Esophagus squamous epithelium (tissue), 5 donors: ENCODE measurements around the gene HES6. TPM values are rescaled to one million over a fixed set of nuclear protein-coding genes. Genes with fewer than 3 reads are reported as not detected.

Experiments used
- DNase-seq: peaks from one replicate; lab custom pipeline; 2025; lab: John Stamatoyannopoulos, UW
- H3K27ac ChIP-seq, 4 donors: fragments of 200-600 bp; sonication (generic); one replicate each; pipeline ENCODE4 v1.5.1; 2016 to 2019; ENCODE audit warnings: mild to moderate bottlenecking in 1 of 4
- H3K27me3 ChIP-seq, 4 donors: fragments of 200-600 bp; sonication (generic); 1 replicate in 3 of 4; 2 replicates in 1 of 4; pipeline versions ENCODE4 v1.5.1 to v1.6.0; 2017 to 2021; ENCODE audit warnings: antibody characterized with exemption in 1 of 4
- H3K36me3 ChIP-seq, 3 donors: fragments of 200-600 bp; sonication (generic); one replicate each; pipeline ENCODE4 v1.5.1; 2016 to 2019
- H3K4me1 ChIP-seq, 3 donors: fragments of 200-600 bp; sonication (generic); one replicate each; pipeline ENCODE4 v1.5.1; 2017 to 2019
- H3K4me3 ChIP-seq, 4 donors: fragments of 200-600 bp; sonication (generic); 1 replicate in 3 of 4; 2 replicates in 1 of 4; pipeline ENCODE4 v1.5.1; 2016 to 2019; ENCODE audit warnings: mild to moderate bottlenecking in 2 of 4, moderate library complexity in 1 of 4
- H3K9me3 ChIP-seq, 3 donors: fragments of 200-600 bp; sonication (generic); one replicate each; pipeline ENCODE4 v1.5.1; 2016 to 2019
- POLR2A ChIP-seq, 4 donors: fragments of 450-650 bp; IDR thresholded peaks; one replicate each; pipeline ENCODE4 v1.6.1; 2017; ENCODE audit warnings: antibody characterized with exemption in 4 of 4, mild to moderate bottlenecking in 4 of 4, moderate library complexity in 3 of 4
- WGBS, 2 donors: methylation state at CpG; one replicate each; pipeline ENCODE4 v1.1.5; 2018; 5-methylcytosine and 5-hydroxymethylcytosine counted together
- intact Hi-C: fragments of 100-400 bp; cut with DNase I; formaldehyde crosslinking; loops from one replicate; pipeline ENCODE4 v1.15.0; 2022
- total RNA-seq, 4 donors: library from RNA; depleted of rRNA; stranded (reverse); fragments of >200 nt; gene quantifications; one replicate each; pipeline ENCODE4 v1.1.0, GENCODE V29; 2016
- TF ChIP-seq, protein P1 (sequence below), 6 experiments: fragments of 450-650 bp in 4 of 6; fragments of 200-600 bp in 2 of 6; sonication (generic) in 2 of 6; IDR thresholded peaks; one replicate each; pipeline ENCODE4 v1.5.1; 2016 to 2019; ENCODE audit warnings: antibody characterized with exemption in 6 of 6, mild to moderate bottlenecking in 4 of 6, moderate library complexity in 4 of 6
- donor health status: DM: yes; HTN: yes; CAD: no.

Gene HES6
- total RNA-seq, 4 donors from 2014 or later: 3.1 to 5.1 (median 4.2) TPM

DNA sequence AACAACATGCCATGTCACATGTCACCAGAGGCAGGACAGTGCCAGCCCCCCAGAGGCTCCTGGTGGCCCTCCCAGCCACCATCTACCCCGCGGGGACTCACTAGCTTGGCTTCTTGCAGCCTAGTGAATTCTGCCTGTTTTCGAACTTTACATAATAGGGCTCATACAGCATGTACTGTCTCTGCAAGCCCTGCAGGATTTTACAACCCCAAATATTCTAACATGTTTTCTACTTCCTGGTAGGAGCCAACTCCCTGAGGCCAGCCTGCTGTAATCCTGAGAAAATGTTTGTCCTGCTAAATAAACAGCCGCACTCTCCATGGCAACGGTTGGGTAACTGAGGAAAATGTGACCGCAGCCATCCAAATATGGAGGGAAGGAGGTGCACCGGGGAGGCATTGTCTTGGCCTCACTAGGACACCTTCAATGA, 45.8 kb upstream of the HES6 start:
- intact Hi-C loops: no loop called here
- peak in 1 of 4 donors; percentile 38 for TF ChIP-seq POLR2A (IDR thresholded peaks at IDR 0.05)
- TF ChIP-seq, protein P1, sequence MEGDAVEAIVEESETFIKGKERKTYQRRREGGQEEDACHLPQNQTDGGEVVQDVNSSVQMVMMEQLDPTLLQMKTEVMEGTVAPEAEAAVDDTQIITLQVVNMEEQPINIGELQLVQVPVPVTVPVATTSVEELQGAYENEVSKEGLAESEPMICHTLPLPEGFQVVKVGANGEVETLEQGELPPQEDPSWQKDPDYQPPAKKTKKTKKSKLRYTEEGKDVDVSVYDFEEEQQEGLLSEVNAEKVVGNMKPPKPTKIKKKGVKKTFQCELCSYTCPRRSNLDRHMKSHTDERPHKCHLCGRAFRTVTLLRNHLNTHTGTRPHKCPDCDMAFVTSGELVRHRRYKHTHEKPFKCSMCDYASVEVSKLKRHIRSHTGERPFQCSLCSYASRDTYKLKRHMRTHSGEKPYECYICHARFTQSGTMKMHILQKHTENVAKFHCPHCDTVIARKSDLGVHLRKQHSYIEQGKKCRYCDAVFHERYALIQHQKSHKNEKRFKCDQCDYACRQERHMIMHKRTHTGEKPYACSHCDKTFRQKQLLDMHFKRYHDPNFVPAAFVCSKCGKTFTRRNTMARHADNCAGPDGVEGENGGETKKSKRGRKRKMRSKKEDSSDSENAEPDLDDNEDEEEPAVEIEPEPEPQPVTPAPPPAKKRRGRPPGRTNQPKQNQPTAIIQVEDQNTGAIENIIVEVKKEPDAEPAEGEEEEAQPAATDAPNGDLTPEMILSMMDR (IDR thresholded peaks at IDR 0.05): peak in 2 of 6 experiments; percentile 21 to 23
- H3K27me3 ChIP-seq: no peaks in the 10 kb centered on the region
- peak overlapping the region; percentile 94 to 99 (median 98) for H3K27ac ChIP-seq
- peaks cover 43 to 86% (median 54%) of the 10 kb centered on the region in 3 donors for H3K4me1 ChIP-seq
- 26 to 38% methylated on average over 7 of the region's 7 CpGs for WGBS, 2 donors
- peak overlapping the region in 3 of 4 donors; percentile 84 to 97 (median 87) for H3K4me3 ChIP-seq
- peaks cover 0 to 4% (median 0%) of the 10 kb centered on the region in 3 donors for H3K36me3 ChIP-seq
- H3K9me3 ChIP-seq: no peaks in the 10 kb centered on the region
- peak; percentile 20 for DNase-seq

DNA sequence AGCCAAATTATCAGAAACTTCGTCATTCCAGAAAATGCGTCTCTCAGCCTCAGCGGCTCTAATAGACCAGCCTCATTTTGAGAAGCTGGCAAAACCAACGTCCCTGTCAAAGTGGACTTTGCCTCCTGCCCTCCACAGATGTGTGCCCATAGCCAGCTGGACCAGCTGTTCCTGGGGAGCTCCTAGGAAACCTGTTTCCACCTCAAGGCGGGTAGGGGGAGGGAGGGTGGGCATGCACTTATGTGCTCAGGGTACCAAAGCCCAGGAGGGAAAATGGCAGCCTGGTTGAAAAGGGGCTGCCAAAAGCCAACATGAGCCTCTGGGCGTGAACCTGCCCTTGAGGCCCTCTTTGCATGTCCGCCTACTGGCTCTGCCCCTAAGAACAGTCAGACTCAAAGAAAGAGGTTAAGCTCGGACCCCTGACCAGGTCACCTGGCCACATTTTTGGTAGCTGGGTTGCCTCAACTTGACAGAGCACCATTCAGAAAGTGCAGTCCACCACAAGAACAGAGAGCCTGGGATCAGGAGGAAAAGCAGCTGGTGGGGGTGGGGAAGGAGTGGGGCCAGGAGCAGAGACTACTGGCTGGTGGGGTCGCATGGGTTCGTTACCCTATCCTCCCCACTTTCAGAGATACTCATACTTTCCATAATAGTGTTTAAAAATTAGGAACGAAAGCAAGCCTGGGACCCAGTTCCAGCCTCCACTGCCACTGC, 45.1 kb upstream of the HES6 start:
- Histone ChIP-seq H3K27me3 (no peaks in the 10 kb centered on the region), H3K27ac (peak overlapping the region; percentile 94 to 99 (median 98)), H3K4me3 (peak overlapping the region in 2 of 4 donors; percentile 15 to 97), H3K4me1 (peaks cover 43 to 84% (median 52%) of the 10 kb centered on the region in 3 donors), H3K9me3 (no peaks in the 10 kb centered on the region), H3K36me3 (peaks cover 0 to 4% (median 0%) of the 10 kb centered on the region in 3 donors)
- 59% methylated on average over 7 to 10 of the region's 11 CpGs for WGBS, 2 donors
- no peak for DNase-seq
- TF ChIP-seq, protein P1 (IDR thresholded peaks at IDR 0.05): no peak
- no peak for TF ChIP-seq POLR2A (IDR thresholded peaks at IDR 0.05)
- intact Hi-C loops: no loop called here

DNA sequence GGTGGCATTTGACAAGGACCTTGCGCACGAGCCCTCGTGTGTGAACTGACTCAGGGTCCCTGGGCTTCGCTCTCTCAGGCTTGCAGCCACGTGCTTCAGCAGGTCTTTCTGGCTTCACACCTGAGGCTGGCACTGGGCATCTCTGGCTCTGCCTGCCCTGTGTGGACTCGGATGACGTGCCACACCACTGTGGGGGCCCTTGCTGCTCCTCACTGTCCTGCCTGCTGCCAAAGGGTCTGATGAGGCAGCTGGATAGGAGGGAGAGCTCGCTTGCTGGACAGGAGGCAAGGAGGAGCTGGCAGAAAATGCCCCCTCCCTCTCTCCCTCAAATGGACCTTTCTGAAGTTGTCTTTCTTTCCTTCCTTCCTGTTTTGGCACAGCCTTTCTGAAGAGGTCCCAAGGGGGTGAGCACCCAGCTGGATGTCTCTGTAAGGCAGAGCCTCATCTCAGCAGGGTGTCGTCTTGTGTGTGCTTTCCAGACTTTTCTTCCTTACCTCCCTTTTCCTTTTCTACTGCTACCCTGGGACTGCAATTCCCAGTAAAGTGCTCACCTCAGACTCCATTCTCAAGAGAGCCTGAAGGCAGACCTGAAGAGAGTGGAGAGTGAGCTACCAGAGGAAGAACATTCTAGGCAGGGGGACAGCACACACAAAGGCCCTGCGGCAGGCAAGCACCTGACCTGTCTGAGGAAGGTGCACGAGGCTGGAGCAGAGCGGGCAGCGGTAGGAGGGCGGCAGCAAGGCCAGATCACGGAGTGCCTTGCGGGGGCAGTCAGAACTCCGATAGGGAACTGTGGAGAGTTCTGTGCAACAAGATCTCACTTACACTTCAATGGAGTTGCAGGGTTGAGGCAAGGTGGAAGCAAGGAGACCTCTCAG, 43.3 kb upstream of the HES6 start:
- H3K27me3 ChIP-seq: no peaks in the 10 kb centered on the region
- WGBS, 2 donors: 82 to 89% methylated on average over 12 to 15 of the region's 17 CpGs
- H3K27ac ChIP-seq: peak overlapping the region in 2 of 4 donors; percentile 45 to 94
- H3K9me3 ChIP-seq: no peaks in the 10 kb centered on the region
- intact Hi-C loops: no loop called here
- no peak overlapping the region for H3K4me3 ChIP-seq
- no peak for DNase-seq
- TF ChIP-seq POLR2A (IDR thresholded peaks at IDR 0.05): no peak
- TF ChIP-seq, protein P1 (IDR thresholded peaks at IDR 0.05): no peak
- peaks cover 0 to 11% (median 0%) of the 10 kb centered on the region in 3 donors for H3K36me3 ChIP-seq
- H3K4me1 ChIP-seq: peaks cover 35 to 88% (median 43%) of the 10 kb centered on the region in 3 donors

DNA sequence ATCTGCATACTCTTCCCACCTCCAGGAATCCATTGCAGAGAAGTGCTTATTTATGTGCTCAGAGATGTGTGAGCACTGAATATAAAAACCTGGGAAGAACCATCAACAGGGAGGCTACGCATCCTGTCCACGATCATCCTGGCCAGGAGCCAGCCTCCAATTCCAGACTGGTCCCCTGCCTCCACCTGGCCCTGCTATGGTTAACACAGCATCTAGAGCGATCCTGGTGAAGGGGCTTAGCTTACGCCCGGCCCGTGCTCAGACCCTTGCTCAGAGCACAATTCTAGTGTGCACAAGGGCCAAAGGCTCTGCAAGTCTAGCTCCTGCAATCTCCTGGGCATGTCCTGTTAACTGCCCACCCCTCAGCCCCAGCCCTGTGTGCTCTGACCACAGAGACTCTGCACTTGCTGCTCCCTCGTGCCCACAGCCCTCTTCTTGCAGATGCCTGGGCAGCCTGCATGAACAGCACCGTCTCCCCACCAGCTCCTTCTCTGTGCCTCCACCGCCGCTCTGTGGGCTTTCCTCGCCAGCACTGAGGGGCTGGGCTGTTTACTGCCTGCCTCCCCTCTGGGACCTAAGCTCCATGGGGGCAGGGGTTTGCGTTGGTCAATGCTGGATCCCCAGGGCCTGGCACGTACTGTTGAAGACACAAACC, 42.1 kb upstream of the HES6 start:
- Histone ChIP-seq H3K27ac (no peak overlapping the region), H3K27me3 (no peaks in the 10 kb centered on the region), H3K4me1 (peaks cover 24 to 77% (median 37%) of the 10 kb centered on the region in 3 donors), H3K36me3 (peaks cover 0 to 22% (median 1%) of the 10 kb centered on the region in 3 donors), H3K9me3 (no peaks in the 10 kb centered on the region), H3K4me3 (no peak overlapping the region)
- no peak for TF ChIP-seq POLR2A (IDR thresholded peaks at IDR 0.05)
- TF ChIP-seq, protein P1 (IDR thresholded peaks at IDR 0.05): no peak
- DNase-seq: no peak
- WGBS, 2 donors: 81 to 85% methylated on average over 5 to 7 of the region's 13 CpGs
- intact Hi-C loops: no loop called here
